IPS-NIHi7 (cell line): ENCODE measurements around the gene HOATZ.

Source experiments
- DNase-seq: peaks from one replicate; pipeline ENCODE4 v3.0.0; 2012; ENCODE audit warnings: mixed read lengths; ENCODE audit errors: extremely low spot score

HOATZ gene

DNA sequence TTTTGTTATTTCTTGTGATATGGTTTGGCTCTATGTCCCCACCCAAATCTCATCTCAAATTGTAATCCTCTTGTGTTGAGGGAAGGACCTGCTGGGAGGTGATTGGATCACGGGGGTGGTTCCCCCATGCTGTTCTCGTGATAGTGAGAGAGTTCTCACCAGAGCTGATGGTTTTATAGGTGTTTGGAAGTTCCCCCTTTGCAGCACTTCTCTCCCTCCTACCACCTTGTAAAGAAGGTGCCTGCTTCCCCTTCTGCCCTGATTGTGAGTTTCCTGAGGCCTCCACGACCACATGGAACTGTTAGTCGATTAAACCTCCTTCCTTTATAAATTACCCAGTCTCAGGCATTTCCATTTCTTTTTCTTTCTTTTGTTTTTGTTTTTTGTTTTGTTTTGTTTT is 63.2 kb downstream of the HOATZ start:
- no peak for DNase-seq

DNA sequence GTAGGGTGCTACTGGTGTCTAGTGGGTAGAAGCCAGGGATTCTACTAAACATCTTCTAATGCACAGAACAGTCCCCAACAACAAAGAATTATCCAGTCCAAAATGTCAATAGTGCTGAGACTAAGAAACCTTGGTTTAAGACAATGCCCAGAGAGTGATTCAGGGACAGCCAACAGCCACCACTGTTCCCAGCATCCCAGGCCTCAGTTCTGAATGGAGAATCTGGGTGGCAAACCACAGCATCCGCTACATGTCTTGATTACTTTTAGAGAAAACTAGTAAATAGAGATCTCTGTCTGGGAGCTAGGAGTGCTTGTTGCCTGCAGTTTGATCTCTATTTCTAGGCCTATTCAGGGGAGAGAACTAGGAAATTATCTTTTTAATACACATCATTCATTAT is 66.8 kb downstream of the HOATZ start:
- DNase-seq = no peak

DNA sequence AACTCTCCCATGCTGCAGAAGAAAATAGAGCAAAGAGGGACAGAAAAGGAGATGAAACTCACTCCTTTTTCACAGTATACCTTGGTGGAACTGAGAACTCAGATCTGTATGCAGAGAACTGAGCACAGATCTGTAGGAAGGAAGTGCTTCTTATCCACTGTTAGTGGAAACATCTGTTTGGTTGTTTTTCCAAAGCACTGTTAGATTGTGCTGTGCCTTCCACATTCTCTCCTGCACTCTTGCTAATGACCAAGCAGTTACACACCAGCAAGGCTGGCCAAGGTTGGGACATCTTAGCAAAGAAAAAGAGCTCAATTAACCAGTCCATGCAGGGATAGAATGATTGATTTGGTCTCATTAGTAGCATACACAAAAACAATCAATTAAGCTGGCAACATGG is 67.6 kb downstream of the HOATZ start:
- DNase-seq = no peak

DNA sequence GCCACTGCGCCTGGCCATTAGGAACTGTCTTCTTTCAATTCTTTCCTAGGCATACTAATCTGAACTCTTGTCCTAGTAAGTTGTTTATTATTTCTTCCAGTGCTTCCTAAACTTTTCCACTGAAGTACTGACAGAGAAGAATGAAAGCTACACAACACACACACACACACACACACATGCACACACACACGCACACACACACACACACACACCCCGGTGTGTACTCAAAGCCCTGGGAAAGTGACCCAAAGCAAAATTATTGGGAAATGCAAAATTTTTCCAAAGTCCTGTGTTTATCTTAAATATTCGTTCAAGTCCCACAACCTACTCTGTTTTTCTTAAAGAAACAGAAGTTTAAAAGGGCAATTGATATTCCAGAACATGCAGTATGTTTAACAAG is 68.3 kb downstream of the HOATZ start:
- DNase-seq = no peak

DNA sequence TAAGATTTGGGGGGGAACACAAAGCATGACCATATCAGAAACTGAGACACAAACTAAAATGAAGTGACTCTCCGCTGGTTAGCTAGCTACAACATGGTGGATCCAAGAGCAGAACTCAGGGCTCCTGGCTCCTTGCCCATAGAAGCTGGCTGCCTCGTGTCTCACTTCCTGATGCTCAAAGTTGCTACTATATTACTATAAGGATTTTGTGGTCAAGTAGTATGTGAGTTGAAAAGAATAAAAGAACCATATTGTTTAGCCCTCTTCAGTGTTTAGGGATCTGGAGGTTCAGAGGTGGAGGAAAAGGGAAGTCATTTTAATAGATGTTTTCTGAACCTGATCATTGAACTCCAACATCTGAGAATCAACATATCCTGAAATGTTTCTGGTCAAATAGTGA is 70.8 kb downstream of the HOATZ start:
- DNase-seq = no peak

DNA sequence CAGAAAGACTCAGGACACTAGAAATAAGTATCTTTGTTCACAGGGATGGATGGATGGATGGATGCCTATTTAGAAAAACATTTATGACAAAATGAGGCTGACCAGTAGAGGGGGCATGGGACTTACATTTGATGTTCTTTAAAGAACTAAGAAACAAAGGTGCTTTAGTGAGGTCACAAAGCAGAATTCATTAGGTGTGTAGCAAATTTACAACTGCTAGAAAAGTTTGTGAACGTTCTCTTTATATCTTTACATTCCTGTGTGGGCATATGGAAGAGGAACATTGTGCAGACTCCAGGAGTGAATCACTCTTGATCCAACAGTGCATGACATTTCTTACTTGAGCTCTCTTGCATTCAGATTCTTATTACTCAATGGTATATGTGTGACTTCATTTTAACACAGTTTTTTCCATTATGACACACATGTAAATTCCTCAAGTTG is 71.8 kb downstream of the HOATZ start:
- DNase-seq = peak; percentile 35
